Fibroblast of the conjunctiva (primary cell): ENCODE data around the gene DMXL1.
A peak's percentile ranks its signal among the peaks of the same experiment; 100 is the strongest.

Experiments
- DNase-seq: peaks from one replicate; pipeline ENCODE4 v3.0.0-alpha.2; 2010; ENCODE audit warnings: low read depth

The DMXL1 gene, protein sequence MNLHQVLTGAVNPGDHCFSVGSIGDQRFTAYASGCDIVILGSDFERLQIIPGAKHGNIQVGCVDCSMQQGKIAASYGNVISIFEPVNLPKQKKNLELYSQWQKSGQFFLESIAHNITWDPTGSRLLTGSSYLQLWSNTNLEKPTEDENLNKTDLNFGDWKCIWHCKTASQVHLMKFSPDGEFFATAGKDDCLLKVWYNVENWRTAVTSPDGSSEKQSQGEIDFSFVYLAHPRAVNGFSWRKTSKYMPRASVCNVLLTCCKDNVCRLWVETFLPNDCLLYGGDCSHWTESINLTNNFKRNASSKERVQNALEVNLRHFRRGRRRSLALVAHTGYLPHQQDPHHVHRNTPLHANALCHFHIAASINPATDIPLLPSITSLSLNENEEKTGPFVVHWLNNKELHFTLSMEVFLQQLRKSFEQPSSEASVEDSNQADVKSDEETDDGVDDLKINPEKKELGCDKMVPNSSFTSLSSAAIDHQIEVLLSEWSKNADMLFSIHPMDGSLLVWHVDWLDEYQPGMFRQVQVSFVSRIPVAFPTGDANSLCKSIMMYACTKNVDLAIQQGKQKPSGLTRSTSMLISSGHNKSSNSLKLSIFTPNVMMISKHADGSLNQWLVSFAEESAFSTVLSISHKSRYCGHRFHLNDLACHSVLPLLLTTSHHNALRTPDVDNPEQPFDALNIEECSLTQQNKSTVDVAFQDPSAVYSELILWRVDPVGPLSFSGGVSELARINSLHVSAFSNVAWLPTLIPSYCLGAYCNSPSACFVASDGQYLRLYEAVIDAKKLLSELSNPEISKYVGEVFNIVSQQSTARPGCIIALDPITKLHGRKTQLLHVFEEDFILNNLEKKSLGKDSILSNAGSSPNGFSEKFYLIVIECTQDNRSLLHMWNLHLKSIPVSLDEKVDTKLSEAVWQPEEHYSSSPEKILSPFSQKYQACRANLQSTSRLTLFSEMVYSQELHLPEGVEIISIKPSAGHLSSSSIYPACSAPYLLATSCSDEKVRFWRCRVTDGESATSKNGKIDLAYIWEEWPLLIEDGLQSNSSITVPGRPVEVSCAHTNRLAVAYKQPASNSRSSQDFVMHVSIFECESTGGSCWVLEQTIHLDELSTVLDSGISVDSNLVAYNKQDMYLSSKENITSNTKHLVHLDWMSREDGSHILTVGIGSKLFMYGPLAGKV (N-terminal part only)

GRCh38 chr5:119070828-119071560, at the start of gene DMXL1:
Gene DMXL1, plus strand, starts transcription at chr5:119071087. Its CDS starts 483 bp downstream, at chr5:119071570.
- DNase-seq, result peak; percentile 98

GRCh38 chr5:119021149-119021732, 49.6 kb upstream of the DMXL1 start:
- DNase-seq, result no peak

DNA sequence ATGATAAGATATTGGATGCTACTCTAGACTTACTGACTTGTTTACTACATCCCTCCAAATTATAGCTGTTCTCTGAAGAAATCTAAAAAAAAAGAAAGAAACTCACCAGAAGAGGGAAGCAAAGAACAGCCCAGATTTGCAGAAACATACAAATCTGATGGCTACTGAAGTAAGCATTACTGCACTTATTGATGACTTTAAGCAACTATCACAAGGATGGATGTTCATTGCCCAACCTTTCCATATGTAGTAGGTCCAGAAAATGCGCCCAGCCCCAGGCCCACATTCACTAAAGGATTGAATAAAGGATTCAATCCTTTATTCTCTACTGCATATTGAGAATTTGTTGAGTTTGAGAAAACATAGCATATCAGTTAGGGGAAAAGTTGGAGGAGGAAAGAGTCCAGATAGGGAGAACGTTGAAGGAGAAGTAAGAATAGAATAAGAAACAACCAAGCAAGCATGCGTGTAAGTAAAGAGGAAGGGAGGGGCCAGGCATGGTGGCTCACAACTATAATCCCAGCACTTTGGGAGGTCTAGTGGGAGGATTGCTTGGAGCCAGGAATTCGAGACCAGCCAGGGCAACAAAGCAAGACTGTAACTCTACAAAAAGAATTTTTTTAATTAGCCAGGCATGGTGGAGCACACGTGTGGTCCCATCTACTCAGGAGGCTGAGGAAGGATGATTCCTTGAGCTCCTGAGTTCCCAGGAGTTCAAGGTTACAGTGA, 48.7 kb upstream of the DMXL1 start:
- DNase-seq, result peak; percentile 33

DNA sequence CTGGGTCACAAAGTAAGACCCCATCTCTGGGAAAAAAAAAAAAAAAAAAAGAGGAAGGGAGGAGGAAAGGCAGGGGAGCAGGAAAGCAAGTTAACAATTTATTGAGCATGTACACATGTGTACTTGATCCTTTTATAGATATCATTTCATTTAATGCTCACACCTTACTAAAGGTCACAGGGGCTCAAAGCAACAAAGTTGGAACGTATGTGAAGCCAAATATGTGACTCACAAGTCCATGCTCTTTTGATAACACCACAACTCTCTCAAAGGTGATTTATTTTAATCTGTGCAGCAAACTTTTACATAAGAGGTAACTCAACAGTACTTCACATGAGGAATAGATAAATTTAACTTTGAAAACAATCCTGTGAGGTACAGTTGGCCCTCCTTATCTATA, 48.1 kb upstream of the DMXL1 start:
- no peak for DNase-seq

DNA sequence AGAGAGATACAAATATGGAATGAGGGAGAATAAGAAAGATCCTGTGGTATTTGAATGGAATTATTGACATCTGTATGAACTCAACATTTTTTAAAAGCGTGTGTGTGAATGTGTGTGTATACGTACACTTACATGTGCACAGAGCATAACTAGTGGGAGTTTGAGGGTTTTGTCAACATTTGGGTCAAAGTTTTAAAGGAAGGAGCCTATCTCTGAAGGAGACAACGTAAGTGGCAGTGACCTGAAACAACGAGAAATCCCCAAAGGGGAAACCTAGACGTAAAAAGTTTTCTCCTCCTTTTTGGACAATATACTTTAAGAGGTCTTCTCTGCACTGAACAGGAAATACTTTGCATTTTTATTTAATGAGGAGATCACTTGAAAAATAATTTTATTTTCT, 42.3 kb upstream of the DMXL1 start:
- no peak for DNase-seq

GRCh38 chr5:119031011-119031886, 39.6 kb upstream of the DMXL1 start:
- no peak for DNase-seq

GRCh38 chr5:119031905-119032304, 39.0 kb upstream of the DMXL1 start:
- no peak for DNase-seq

DNA sequence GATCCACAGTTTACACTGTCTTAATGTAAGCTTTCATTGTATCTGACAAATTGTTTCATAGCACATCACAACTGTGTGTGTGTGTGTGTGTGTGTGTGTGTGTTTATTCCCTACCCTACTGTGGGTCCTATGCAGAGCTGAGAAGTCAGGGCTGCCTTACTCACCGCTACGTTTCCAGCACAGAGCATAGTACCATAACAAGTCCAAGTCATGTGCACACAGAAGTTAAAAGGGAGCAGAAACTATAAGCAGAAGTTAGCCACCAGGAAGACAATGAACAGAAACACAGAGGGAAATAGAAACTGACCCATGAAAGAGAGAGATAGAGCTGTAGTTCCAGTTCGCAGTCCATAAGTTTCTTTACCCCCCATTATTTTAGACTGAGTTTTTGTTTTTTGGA, 38.2 kb upstream of the DMXL1 start:
- no peak for DNase-seq

DNA sequence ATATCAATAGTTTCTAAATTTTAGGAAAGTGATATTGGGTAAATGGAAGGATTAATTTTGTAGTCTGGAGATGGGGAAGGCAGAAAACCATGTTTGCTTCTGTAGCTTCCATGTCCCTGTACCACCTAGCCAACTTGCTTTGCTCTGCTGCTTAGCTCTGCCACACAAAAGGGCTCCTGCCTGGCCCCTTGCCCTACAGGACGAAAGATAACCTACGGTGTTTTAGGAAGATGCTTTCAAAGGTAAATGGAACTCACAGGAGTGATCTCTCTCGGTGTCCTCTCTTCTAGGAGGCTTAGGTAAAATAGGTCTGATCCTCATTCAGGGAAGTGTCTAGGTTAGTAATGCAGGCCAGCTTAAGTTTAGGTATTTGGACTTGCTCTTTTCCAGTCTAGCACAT, 37.8 kb upstream of the DMXL1 start:
- no peak for DNase-seq

- peak; percentile 24 for DNase-seq
Observed at GRCh38 chr5:119036101-119036762, 34.7 kb upstream of the DMXL1 start.

DNA sequence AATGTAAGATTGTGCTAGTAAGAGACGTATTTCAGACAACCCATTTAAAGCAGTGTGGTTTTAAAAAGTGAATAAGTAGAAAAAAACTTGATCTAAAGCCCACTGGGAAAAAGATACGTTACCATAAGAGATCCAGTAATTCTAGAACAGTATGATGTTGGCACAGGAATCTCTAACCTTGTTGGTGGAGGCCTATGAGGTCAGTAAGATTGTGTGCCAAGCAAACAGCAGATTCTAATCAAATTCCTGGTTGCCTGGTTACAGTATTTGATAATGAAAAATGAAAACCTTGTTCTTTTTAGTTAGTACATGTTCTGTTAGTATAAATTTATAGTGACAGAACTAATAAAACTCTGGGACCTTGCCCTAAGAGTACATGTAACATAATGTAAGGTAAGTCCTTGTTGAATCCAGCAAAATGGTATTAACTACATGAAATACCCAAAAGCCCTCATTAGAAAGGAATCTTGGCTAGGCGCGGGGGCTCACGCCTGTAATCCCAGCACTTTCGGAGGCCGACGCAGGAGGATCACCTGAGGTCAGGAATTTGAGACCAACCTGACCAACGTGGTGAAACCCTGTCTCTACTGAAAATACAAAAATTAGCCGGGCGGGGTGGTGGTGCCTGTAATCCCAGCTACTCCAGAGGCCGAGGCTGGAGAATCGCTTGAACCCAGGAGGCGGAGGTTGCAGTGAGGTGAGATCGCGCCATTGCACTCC, 33.2 kb upstream of the DMXL1 start:
- DNase-seq, result peak; percentile 59

- no peak for DNase-seq
Observed at GRCh38 chr5:119048246-119048645, 22.6 kb upstream of the DMXL1 start.

DNA sequence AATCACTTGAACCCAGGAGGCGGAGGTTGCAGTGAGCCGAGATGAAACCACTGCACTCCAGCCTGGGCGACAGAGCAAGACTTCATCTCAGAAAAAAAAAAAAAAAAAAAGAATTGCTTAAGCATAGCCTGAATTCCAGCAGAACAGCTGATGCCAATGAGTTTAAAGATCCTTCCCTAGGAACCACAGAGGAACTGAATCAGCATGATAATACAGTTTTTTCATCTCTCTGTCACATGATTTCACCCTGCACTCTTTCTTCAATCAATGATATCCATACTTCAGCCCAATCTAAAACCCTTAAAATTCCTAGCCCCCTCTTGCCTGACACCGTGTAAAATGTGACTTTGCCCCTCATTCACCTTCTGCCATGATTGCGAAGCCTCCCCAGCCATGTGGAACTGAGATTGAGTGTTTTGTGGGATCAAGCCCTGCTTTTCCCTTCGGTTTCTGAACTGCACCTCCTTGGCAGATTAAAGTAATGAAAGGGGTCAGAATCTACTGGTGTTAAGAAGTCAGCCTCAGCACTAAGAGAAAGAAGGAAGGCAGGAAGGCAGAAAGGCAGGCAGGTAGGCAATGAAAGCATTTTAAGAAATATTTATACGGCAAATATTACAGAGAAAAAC, 20.9 kb upstream of the DMXL1 start:
- DNase-seq, result peak; percentile 43

DNA sequence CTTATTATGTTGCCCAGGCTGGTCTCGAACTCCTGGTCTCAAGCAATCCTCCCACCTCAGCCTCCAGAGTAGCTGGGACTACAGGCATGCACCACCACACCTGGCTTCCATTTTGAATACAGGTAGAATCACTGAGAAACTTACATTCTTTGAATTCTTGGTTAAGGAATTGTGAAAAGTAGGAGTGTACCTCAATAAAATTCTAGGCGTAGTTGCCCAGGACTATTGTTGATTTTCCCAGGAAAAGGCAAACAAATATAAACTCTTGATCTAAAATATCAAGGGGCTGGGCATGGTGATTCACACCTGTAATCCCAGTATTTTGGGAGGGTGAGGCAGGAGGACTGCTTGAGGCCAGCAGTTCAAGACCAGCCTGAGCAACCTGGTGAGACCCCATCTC, 16.8 kb upstream of the DMXL1 start:
- DNase-seq, result no peak

- DNase-seq, result no peak
Observed at GRCh38 chr5:119055294-119055693, 15.6 kb upstream of the DMXL1 start.

DNA sequence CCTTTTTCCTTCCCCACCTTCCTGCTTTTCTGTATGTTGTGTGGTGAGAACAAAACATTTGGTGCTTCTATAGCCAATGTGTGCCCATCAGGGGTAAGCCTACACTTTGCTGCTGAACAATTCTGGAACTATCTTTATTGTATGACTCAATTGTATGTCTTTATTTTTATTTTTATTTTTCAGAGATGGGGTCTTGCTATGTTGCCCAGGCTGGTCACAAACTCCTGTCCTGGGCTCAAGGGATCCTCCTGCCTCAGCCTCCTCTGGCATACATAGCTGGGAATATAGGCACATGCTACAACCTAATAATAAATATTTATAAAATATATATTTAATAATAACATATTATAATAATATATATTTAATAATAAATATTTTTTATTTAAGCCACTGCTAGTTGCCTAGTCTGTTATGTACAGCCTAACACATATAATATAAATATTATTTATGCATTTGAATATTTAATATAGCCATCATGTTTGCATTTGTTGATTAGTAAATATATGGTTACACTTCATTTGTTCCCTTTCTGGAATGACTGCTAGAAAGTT, 11.8 kb upstream of the DMXL1 start:
- no peak for DNase-seq

DNA sequence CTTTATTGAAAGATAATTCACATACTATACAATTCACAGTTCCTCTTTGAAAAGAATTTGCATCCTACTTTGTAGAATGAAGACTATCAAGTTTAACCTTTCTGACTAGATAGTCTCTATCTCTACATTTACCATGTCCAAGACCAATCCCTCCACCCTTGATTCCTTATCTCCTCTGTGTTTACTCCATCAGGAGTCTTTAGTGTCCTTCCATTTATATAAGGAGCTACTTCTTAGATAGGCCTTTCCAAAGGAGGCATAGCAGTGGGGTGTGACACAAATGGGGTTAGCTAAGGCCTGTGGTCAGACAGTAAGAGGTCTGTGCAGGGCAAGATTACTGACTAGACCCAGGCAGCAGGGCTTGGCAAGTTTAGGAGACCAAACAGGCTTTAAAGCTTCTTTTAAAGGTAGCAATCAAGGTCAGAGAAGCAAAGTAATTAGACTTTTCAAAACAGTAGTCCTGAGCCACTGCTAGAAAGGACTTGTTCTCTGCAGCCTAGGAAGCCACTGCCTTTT, 11.1 kb upstream of the DMXL1 start:
- no peak for DNase-seq
